ENCODE results near the gene NUDT14.

The NUDT14 gene

DNA sequence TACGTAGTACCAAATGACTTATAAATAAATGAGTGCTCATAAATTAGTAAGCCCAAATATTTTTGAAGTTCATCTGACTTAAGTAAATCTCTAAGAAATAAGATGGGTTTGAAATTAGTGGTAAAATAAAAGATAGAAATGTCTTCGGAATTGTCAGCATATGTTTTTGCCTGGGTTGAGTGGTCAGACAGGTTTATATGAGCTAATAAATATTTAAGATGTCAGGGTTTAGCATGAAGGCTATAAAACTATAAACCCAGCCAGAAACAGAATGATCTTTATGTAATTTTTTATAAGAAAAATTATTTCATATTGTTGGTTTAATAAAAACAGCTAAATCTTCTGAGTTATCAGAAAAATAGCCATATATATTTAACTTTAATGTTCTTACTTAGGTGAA lies 49.9 kb downstream of the NUDT14 start:
- TF ChIP-seq ESRRG (CRISPR knock-in tag; IDR thresholded peaks at IDR 0.05) (no peak), ZFP30 (CRISPR knock-in tag; IDR thresholded peaks at IDR 0.05) (no peak), BACH2 (CRISPR knock-in tag; IDR thresholded peaks at IDR 0.05; ENCODE audit: borderline replicate concordance) (no peak), TCF4 (CRISPR knock-in tag; IDR thresholded peaks at IDR 0.05; ENCODE audit: borderline replicate concordance) (no peak), ZNF70 (CRISPR knock-in tag; IDR thresholded peaks at IDR 0.05) (no peak), ZNF8 (CRISPR knock-in tag; IDR thresholded peaks at IDR 0.05) (no peak), ZFP3 (CRISPR knock-in tag; IDR thresholded peaks at IDR 0.05) (no peak), ZNF565 (CRISPR knock-in tag; conservative IDR thresholded peaks at IDR 0.05; ENCODE audit: low read depth) (no peak), TOX (CRISPR knock-in tag; IDR thresholded peaks at IDR 0.05; ENCODE audit: borderline replicate concordance) (no peak), SNAI2 (CRISPR knock-in tag; IDR thresholded peaks at IDR 0.05) (no peak), RARB (CRISPR knock-in tag; IDR thresholded peaks at IDR 0.05) (no peak), ISL1 (CRISPR knock-in tag; IDR thresholded peaks at IDR 0.05) (no peak), OSR1 (CRISPR knock-in tag; IDR thresholded peaks at IDR 0.05) (no peak), GLIS3 (CRISPR knock-in tag; IDR thresholded peaks at IDR 0.05) (no peak), ARNTL (CRISPR knock-in tag; IDR thresholded peaks at IDR 0.05; ENCODE audit: borderline replicate concordance, low read depth) (no peak), PPARA (CRISPR knock-in tag; IDR thresholded peaks at IDR 0.05; ENCODE audit: borderline replicate concordance) (no peak), ZC3H10 (CRISPR knock-in tag; IDR thresholded peaks at IDR 0.05) (no peak)
- TF ChIP-seq, protein P1, sequence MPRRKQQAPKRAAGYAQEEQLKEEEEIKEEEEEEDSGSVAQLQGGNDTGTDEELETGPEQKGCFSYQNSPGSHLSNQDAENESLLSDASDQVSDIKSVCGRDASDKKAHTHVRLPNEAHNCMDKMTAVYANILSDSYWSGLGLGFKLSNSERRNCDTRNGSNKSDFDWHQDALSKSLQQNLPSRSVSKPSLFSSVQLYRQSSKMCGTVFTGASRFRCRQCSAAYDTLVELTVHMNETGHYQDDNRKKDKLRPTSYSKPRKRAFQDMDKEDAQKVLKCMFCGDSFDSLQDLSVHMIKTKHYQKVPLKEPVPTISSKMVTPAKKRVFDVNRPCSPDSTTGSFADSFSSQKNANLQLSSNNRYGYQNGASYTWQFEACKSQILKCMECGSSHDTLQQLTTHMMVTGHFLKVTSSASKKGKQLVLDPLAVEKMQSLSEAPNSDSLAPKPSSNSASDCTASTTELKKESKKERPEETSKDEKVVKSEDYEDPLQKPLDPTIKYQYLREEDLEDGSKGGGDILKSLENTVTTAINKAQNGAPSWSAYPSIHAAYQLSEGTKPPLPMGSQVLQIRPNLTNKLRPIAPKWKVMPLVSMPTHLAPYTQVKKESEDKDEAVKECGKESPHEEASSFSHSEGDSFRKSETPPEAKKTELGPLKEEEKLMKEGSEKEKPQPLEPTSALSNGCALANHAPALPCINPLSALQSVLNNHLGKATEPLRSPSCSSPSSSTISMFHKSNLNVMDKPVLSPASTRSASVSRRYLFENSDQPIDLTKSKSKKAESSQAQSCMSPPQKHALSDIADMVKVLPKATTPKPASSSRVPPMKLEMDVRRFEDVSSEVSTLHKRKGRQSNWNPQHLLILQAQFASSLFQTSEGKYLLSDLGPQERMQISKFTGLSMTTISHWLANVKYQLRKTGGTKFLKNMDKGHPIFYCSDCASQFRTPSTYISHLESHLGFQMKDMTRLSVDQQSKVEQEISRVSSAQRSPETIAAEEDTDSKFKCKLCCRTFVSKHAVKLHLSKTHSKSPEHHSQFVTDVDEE (CRISPR knock-in tag; IDR thresholded peaks at IDR 0.05) = no peak
- TF ChIP-seq, protein P2, sequence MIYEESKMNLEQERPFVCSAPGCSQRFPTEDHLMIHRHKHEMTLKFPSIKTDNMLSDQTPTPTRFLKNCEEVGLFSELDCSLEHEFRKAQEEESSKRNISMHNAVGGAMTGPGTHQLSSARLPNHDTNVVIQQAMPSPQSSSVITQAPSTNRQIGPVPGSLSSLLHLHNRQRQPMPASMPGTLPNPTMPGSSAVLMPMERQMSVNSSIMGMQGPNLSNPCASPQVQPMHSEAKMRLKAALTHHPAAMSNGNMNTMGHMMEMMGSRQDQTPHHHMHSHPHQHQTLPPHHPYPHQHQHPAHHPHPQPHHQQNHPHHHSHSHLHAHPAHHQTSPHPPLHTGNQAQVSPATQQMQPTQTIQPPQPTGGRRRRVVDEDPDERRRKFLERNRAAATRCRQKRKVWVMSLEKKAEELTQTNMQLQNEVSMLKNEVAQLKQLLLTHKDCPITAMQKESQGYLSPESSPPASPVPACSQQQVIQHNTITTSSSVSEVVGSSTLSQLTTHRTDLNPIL (CRISPR knock-in tag; IDR thresholded peaks at IDR 0.05; ENCODE audit: low read depth) = no peak
- TF ChIP-seq, protein P3, sequence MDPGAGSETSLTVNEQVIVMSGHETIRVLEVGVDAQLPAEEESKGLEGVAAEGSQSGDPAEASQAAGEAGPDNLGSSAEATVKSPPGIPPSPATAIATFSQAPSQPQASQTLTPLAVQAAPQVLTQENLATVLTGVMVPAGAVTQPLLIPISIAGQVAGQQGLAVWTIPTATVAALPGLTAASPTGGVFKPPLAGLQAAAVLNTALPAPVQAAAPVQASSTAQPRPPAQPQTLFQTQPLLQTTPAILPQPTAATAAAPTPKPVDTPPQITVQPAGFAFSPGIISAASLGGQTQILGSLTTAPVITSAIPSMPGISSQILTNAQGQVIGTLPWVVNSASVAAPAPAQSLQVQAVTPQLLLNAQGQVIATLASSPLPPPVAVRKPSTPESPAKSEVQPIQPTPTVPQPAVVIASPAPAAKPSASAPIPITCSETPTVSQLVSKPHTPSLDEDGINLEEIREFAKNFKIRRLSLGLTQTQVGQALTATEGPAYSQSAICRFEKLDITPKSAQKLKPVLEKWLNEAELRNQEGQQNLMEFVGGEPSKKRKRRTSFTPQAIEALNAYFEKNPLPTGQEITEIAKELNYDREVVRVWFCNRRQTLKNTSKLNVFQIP (CRISPR knock-in tag; IDR thresholded peaks at IDR 0.05; ENCODE audit: borderline replicate concordance, low read depth) = no peak
- no peak for ATAC-seq

DNA sequence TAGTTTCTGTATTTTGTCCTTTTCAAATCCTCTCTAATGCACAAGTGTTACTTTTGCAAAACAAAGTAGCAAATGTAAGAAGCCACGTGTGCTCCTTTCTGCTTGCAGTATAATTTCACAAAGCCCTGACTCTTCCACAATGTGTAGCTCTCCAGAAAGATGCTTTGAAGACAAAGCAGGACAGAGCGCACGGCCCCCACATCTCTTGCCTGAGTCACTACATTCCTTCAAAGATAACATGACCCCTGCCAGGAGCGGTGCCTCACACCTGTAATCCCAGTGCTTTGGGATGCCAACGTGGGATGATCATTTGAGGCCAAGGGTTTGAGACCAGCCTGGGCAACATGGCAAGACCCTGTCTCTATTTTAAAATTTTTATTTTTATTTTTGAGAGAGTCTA lies 53.1 kb downstream of the NUDT14 start:
- TF ChIP-seq PPARA (CRISPR knock-in tag; IDR thresholded peaks at IDR 0.05; ENCODE audit: borderline replicate concordance) (no peak), ZC3H10 (CRISPR knock-in tag; IDR thresholded peaks at IDR 0.05) (no peak)
- no peak for ATAC-seq

DNA sequence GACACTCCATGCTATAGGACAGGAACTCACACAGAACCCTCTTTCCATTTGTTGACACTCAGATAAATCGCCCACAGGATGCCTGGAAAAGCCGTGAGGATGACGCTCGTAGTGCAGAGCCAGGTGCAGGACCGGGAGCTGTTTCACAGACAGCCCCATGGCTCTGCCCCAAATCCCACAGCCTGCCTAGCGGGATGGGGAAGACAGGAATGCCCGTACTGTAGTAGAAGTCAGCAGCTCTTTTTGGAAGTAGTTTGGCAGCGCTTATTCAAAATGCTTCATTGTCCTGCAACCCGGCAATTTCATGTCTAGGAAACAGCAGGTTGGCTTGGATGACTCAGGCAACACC lies 54.2 kb downstream of the NUDT14 start:
- ATAC-seq = no peak
- TF ChIP-seq ZFP3 (CRISPR knock-in tag; IDR thresholded peaks at IDR 0.05) (no peak), ARNTL (CRISPR knock-in tag; IDR thresholded peaks at IDR 0.05; ENCODE audit: borderline replicate concordance, low read depth) (no peak)
- TF ChIP-seq, protein P2 (CRISPR knock-in tag; IDR thresholded peaks at IDR 0.05; ENCODE audit: low read depth) = no peak

DNA sequence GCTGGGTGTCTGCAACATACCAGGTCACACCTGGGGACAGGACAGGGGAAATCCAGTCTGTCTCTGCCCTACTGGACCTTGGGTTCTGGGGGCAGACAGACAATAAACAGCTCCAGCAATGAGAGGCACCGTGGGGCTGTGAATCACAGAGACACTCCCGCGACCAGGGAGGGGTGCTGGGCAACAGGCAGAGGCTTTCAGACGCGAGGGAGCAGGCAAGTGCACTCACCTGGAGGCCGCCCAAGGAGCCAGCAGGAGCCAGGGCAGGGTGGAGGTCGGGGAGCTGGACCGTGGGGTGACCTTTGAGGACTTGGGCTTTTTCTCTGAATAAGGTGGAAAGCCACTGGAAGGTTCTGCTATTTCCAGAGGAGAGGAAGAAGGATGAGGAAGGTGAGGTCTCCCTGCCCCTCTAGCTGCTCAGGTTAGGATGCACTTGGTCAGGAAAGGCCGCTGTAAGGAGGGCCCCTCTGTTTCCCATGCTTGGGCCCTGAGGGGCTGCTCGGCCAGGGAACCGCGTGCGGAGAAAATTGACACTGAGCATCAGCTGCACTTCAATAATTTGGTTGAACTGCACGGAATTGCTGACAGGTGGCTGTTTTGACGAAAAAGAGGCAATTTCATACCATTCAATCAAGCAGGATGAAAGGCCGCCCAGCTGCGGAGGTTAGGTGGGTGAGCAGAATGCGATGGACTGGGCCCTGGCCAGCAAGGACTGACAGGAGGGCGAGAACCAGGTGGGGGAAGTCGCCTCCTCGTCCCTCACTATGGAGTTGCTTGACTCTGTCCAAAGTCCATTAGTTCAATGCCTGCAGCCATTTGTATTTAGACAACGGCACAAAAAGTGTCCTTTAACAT lies 54.8 kb downstream of the NUDT14 start:
- TF ChIP-seq ZNF565 (CRISPR knock-in tag; conservative IDR thresholded peaks at IDR 0.05; ENCODE audit: low read depth) (no peak), BACH2 (CRISPR knock-in tag; IDR thresholded peaks at IDR 0.05; ENCODE audit: borderline replicate concordance) (no peak), ZFP3 (CRISPR knock-in tag; IDR thresholded peaks at IDR 0.05) (no peak)
- TF ChIP-seq, protein P2 (CRISPR knock-in tag; IDR thresholded peaks at IDR 0.05; ENCODE audit: low read depth) = no peak
- ATAC-seq = no peak
